Measurements from ENCODE around the gene BTG1.

Gene BTG1

DNA sequence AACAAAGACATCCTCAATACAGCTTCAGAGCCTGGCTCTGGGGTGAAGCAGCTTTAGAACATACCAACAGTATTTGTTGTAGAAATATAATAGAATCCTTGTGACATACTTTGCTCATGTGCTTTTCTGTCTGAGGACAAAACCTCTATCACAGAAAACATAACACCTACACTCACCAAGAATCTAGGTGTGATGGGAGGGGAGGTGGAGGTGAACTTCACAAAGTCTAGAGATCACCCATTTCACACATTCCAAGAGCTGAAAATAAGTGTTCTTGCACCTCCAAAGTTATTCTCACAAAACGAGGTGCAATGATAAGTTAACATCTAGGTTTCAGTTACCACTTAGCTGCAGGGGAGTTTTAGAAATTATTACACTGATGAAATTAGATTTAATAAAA lies 32.7 kb upstream of the BTG1 start:
- no peaks in the 10 kb centered on the region for H3K79me2 ChIP-seq (ENCODE audit: insufficient read depth, low read length)
- H3K36me3 ChIP-seq (ENCODE audit: insufficient read depth, low read length), result no peaks in the 10 kb centered on the region
- peaks cover 6% of the 10 kb centered on the region for H3K4me1 ChIP-seq (ENCODE audit: insufficient read depth, low read length, poor library complexity, severe bottlenecking)
- no peak overlapping the region for H3K4me3 ChIP-seq (ENCODE audit: low read length, poor library complexity, severe bottlenecking)
- H3K9ac ChIP-seq (ENCODE audit: low read depth, low read length, poor library complexity, severe bottlenecking), result no peak overlapping the region
- H3K9me3 ChIP-seq (ENCODE audit: insufficient read depth, low read depth, low read length), result no peaks in the 10 kb centered on the region
- no peak for TF ChIP-seq EZH2phosphoT487 (IDR thresholded peaks at IDR 0.05; ENCODE audit: borderline replicate concordance)
- TF ChIP-seq, protein P1, sequence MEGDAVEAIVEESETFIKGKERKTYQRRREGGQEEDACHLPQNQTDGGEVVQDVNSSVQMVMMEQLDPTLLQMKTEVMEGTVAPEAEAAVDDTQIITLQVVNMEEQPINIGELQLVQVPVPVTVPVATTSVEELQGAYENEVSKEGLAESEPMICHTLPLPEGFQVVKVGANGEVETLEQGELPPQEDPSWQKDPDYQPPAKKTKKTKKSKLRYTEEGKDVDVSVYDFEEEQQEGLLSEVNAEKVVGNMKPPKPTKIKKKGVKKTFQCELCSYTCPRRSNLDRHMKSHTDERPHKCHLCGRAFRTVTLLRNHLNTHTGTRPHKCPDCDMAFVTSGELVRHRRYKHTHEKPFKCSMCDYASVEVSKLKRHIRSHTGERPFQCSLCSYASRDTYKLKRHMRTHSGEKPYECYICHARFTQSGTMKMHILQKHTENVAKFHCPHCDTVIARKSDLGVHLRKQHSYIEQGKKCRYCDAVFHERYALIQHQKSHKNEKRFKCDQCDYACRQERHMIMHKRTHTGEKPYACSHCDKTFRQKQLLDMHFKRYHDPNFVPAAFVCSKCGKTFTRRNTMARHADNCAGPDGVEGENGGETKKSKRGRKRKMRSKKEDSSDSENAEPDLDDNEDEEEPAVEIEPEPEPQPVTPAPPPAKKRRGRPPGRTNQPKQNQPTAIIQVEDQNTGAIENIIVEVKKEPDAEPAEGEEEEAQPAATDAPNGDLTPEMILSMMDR (conservative IDR thresholded peaks at IDR 0.05; ENCODE audit: low read length), result no peak
- no peaks in the 10 kb centered on the region for H4K20me1 ChIP-seq (ENCODE audit: insufficient read depth, low read length, poor library complexity, severe bottlenecking)
- H3F3A ChIP-seq (ENCODE audit: low read depth), result no peaks in the 10 kb centered on the region
- H3K4me2 ChIP-seq (ENCODE audit: low read depth, low read length, poor library complexity, severe bottlenecking), result no peak overlapping the region
- H3K9me2 ChIP-seq (replicated peaks; ENCODE audit: low read depth, low read length), result no peaks in the 10 kb centered on the region
- H3K27me3 ChIP-seq (ENCODE audit: insufficient read depth, low read length, poor library complexity, severe bottlenecking), result no peaks in the 10 kb centered on the region
- H2AFZ ChIP-seq (ENCODE audit: low read length), result no peak overlapping the region

DNA sequence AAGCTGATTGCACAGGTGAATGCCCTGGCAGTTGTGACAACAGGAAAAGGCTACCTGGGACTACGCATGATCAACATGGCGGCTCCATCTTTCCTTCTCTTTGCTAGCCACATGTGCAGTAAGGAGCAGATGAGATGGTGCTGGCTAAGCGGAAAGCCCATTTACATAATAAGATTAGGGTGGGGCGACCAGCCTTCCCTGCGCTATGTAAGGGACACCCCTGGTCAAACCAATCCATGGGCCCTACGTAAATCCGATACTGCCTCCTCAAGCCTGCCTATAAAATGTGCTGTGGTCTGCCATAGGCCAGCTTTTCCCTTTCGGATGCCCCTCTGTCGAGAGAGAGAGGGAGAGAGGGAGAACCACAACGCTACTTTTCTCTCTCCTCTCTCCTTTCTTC lies 31.0 kb upstream of the BTG1 start:
- Histone ChIP-seq H4K20me1 (ENCODE audit: insufficient read depth, low read length, poor library complexity, severe bottlenecking) (no peaks in the 10 kb centered on the region), H3K79me2 (ENCODE audit: insufficient read depth, low read length) (no peaks in the 10 kb centered on the region), H3K9me2 (replicated peaks; ENCODE audit: low read depth, low read length) (no peaks in the 10 kb centered on the region), H3F3A (ENCODE audit: low read depth) (no peaks in the 10 kb centered on the region), H2AFZ (ENCODE audit: low read length) (no peak overlapping the region), H3K4me3 (ENCODE audit: low read length, poor library complexity, severe bottlenecking) (no peak overlapping the region), H3K36me3 (ENCODE audit: insufficient read depth, low read length) (no peaks in the 10 kb centered on the region), H3K4me1 (ENCODE audit: insufficient read depth, low read length, poor library complexity, severe bottlenecking) (peaks cover 10% of the 10 kb centered on the region), H3K9me3 (ENCODE audit: insufficient read depth, low read depth, low read length) (no peaks in the 10 kb centered on the region), H3K27me3 (ENCODE audit: insufficient read depth, low read length, poor library complexity, severe bottlenecking) (no peaks in the 10 kb centered on the region), H3K4me2 (ENCODE audit: low read depth, low read length, poor library complexity, severe bottlenecking) (no peak overlapping the region), H3K9ac (ENCODE audit: low read depth, low read length, poor library complexity, severe bottlenecking) (no peak overlapping the region)
- TF ChIP-seq, protein P1 (conservative IDR thresholded peaks at IDR 0.05; ENCODE audit: low read length), result no peak
- TF ChIP-seq EZH2phosphoT487 (IDR thresholded peaks at IDR 0.05; ENCODE audit: borderline replicate concordance), result no peak

DNA sequence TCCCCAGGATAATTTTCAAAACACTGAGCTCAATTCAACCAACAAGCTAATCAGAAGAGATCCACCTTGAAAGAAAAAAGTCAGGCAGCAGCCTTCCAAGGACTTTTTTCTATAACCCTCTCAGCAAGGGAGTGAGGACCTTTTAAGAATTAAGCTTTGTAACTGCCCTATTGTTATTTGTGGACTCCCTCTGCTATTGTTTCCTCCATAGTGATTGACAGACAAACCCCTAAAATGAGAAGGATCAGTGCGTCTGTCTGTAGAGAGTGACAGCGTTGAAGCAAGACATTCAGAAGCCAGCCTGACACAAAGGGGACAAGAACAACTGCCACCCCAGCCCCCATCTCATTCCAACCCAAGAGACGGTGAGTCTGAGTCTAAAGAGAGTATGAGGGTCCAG lies 30.3 kb upstream of the BTG1 start:
- Histone ChIP-seq H3K9me3 (ENCODE audit: insufficient read depth, low read depth, low read length) (no peaks in the 10 kb centered on the region), H3K9ac (ENCODE audit: low read depth, low read length, poor library complexity, severe bottlenecking) (no peak overlapping the region), H3K79me2 (ENCODE audit: insufficient read depth, low read length) (no peaks in the 10 kb centered on the region), H3K27me3 (ENCODE audit: insufficient read depth, low read length, poor library complexity, severe bottlenecking) (no peaks in the 10 kb centered on the region), H3K9me2 (replicated peaks; ENCODE audit: low read depth, low read length) (no peaks in the 10 kb centered on the region), H3K4me2 (ENCODE audit: low read depth, low read length, poor library complexity, severe bottlenecking) (no peak overlapping the region), H3K4me3 (ENCODE audit: low read length, poor library complexity, severe bottlenecking) (no peak overlapping the region), H3F3A (ENCODE audit: low read depth) (no peaks in the 10 kb centered on the region), H2AFZ (ENCODE audit: low read length) (no peak overlapping the region), H3K4me1 (ENCODE audit: insufficient read depth, low read length, poor library complexity, severe bottlenecking) (peaks cover 10% of the 10 kb centered on the region), H4K20me1 (ENCODE audit: insufficient read depth, low read length, poor library complexity, severe bottlenecking) (no peaks in the 10 kb centered on the region), H3K36me3 (ENCODE audit: insufficient read depth, low read length) (no peaks in the 10 kb centered on the region)
- TF ChIP-seq, protein P1 (conservative IDR thresholded peaks at IDR 0.05; ENCODE audit: low read length), result no peak
- no peak for TF ChIP-seq EZH2phosphoT487 (IDR thresholded peaks at IDR 0.05; ENCODE audit: borderline replicate concordance)

All from Loucy (cell line).